Measurements from ENCODE around the gene TRAF5.
A peak's percentile ranks its signal among the peaks of the same experiment; 100 is the strongest.
"Not testable (repeated sequence)": the region's sequence is repeated elsewhere in the genome, so short reads cannot be mapped to it uniquely, and the experiment has no call there.

The TRAF5 gene

GRCh38 chr1:211382182-211382713 is 55.6 kb downstream of the TRAF5 start:
- no peak for DNase-seq

DNA sequence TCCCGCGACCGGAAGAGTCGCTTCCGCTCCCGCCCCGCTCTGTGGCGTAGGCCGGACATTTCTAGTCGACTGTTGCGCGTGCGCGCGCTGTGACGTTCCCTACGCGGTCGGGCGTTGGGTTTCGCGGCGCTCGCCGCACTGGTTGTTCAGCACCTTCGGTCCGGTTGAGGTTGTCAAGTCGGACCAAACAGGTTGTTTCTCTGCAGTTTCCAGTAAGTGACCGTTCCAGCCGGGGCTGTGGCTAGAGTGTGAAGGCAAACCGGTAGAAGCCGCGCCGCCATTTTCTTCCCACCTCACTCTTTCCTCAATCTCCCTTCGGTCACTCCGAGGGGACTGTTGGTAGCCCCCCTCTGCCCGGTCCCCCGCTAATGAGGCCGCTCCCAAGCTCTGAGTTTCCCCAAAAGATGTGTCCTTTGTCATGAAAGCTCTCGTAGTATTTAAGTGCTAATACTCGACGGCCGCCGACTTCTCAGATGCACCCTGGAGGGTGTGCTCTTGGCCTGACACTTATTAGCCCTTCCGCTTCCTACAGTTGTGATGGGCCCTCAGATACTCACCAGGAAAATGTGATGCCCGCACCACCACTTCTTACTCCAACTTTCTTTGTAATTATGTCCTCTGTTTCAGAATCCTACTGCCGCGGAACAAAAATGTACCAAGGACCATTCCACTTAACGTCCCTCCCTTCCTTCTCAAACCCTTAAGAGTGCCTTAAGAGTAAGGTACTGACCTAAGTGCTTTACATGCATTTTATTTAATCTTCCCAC is 56.3 kb downstream of the TRAF5 start:
- DNase-seq: peak; percentile 92

- no peak for DNase-seq
These were observed 57.9 kb downstream of the TRAF5 start for GRCh38 chr1:211384524-211384923.

GRCh38 chr1:211386921-211387320 is 60.3 kb downstream of the TRAF5 start:
- no peak for DNase-seq

GRCh38 chr1:211390829-211391228 is 64.2 kb downstream of the TRAF5 start:
- DNase-seq: not testable (repeated sequence)

DNA sequence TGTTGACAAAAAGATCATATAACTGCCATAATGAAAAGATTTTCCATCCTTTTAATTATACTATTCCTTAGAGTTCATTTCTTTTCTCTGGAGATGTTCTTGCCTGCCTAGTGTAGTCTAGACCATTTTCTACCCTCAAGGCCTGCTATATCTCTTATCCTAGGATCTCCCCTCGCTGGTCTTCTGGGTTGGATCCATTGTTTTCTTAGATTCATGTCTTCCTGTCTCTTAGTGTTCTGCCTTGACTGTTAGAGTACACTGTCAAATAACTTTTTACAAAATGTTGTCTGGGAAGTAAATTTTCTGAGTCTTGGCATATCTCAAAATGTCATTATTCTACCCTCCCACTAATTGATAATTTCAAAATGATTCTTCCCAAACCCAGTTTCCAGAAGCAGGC is 66.6 kb downstream of the TRAF5 start:
- DNase-seq: no peak

DNA sequence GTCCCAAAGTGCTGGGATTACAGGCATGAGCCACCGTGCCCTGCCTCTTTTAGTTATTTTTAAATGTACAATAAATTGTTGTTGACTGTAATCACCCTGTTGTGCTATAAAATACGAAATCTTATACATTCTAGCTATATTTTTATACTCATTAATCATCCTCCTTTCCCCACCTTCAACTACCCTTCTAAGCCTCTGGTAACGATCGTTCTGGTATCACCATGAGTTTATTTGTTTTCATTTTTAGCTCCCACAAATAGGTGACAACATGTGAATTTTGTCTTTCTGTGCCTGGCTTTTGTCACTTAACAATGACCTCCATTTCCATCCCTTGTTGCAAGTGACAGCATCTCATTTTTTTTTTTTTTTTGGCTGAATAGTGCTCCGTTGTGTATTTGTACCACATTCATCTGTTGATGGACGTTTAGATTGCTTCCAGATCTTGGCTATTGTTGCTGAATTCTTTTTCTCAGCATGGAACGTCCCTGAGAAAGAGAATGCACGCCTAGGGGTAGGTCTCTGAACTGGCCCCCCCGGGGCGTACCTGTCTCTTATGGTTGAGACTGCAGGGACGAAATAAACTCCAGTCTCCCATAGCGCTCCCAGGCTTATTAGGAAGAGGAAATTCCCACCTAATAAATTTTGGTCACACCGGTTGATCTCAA is 71.8 kb downstream of the TRAF5 start:
- not testable (repeated sequence) for DNase-seq

- not testable (repeated sequence) for DNase-seq
These were observed 73.3 kb downstream of the TRAF5 start for GRCh38 chr1:211399851-211400393.

DNA sequence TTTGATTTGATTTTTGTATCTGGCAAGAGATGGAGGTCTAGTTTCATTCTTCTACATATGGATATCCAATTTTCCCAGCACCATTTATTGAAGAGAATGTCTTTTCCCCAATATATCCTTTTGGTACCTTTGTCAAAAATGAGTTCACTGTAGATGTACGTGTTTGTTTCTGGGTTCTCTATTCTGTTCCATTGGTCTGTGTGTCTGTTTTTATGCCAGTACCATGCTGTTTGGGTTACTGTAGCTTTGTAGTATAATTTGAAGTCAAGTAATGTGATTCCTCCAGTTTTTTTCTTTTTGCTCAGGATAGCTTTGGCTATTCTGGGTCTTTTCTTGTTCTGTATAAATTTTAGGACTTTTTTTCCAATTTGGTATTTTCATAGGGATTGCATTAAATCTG is 75.1 kb downstream of the TRAF5 start:
- DNase-seq: not testable (repeated sequence)

GRCh38 chr1:211406086-211406485 is 79.5 kb downstream of the TRAF5 start:
- DNase-seq: not testable (repeated sequence)

GRCh38 chr1:211407749-211408148 is 81.1 kb downstream of the TRAF5 start:
- not testable (repeated sequence) for DNase-seq

GRCh38 chr1:211411639-211412038 is 85.0 kb downstream of the TRAF5 start:
- DNase-seq: no peak

- no peak for DNase-seq
These were observed 89.1 kb downstream of the TRAF5 start for GRCh38 chr1:211415700-211416099.

DNA sequence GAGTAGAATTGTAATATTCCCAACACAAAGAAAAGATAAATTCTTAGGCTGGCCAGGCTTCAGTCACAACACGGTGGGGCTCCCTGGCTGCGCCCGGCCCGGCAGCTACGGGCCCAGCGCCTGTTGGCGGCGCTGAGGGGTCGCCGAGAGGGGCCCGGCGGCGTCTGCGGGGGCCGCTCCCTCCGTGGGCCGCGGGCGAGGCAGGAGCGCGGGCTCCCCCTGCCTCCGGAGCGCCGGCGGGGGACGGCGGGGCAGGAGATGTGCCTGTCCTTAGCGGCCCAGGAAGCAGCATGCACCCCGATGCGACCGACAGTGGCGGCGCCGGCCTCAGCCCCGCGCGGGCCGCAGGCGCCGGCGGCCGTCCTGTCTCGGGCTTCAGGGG is 89.6 kb downstream of the TRAF5 start:
- peak; percentile 50 for DNase-seq

DNA sequence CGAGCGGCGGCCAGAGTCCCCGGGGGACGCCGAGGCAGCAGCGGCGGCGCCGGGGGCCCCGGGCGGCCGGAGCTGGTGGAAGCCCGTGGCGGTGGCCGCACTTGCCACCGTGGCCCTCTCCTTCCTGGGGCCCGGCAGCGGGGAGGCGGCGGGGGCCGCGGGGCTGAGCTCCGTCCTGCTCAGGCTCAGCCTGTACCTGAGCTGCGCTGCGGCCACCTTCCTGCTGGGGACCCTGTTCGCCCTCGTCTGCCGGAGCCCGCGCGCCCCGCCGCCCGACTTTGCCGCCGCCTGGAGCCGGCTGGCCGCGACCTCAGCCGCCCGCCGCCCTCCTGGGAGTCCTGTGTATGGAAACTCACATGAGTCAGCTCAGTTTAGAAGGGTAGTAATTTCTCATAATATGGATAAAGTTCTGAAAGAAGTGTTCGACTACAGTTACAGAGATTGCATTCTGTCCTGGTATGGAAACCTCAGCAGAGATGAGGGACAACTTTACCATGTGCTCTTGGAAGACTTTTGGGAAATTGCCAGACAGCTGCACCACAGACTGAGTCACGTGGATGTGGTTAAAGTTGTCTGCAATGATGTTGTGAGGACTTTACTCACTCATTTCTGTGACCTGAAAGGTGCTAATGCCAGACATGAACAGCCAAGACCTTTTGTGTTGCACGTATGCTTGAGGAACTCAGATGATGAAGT is 90.1 kb downstream of the TRAF5 start:
- peak; percentile 66 for DNase-seq

DNA sequence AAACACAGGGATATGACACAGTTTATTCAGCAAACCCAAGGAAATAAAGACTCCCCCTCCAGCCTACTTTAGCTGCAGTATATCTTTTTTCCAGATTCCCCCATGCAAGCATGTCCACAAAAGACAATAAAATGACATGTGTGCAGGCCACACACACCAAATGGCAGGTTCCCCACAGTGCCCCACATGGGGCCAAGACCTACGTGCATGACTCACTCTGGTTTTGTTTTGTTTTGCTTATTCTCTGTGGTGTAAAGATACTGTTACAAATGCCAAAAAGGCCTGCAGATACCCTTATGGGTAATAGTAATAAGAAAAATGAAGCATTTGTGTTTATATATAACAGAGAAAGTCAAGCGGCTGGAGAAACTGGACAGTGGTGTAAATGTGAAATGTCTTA is 93.8 kb downstream of the TRAF5 start:
- peak; percentile 31 for DNase-seq

- no peak for DNase-seq
These were observed 94.3 kb downstream of the TRAF5 start for GRCh38 chr1:211420845-211421454.

DNA sequence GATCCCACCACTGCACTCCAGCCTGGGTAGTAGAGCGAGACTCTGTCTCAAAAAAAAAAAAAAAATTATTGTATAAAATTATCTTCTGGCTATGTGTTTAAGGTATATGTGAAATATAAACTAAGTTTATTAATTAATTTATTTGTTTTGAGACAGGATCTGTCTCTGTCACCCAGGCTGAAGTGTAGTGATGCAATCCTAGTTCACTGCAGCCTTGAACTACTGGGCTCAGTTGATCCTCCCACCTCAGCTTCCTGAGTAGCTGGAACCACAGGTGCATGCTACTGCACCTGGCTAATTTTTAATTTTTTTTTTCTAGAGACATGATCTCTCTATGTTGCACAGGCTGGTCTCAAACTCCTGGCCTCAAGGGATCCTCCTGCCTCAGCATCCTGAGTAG is 97.4 kb downstream of the TRAF5 start:
- no peak for DNase-seq
